Measurements from ENCODE around the gene LIMS2.

DNA sequence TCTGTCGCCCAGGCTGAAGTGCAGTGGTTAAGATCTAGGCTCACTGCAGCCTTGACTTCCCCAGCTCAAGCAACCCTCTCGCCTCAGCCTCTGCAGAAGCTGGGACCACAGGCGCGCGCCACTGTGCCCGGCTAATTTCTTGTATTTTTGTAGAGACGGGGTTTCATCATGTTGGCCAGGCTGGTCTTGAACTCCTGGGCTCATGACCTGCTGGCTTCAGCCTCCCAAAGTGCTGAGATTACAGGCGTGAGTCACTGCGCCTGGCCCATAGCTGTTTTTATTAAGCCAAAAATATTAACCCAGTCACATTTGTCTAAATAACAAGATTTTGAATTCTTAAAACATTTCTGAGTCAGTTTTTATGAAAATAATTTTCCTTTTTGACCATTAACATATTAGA is 19.7 kb upstream of the LIMS2 start:
- TF ChIP-seq YY1 (IDR thresholded peaks at IDR 0.05; ENCODE audit: insufficient read depth, insufficient read length) (no peak), ZNF274 (IDR thresholded peaks at IDR 0.05; ENCODE audit: low read depth, low read length) (no peak), SUZ12 (IDR thresholded peaks at IDR 0.05; ENCODE audit: extremely low read depth, insufficient read depth, insufficient read length) (no peak)

All from NT2/D1 (cell line).